Measurements from ENCODE around the gene TMEM8B.

DNA sequence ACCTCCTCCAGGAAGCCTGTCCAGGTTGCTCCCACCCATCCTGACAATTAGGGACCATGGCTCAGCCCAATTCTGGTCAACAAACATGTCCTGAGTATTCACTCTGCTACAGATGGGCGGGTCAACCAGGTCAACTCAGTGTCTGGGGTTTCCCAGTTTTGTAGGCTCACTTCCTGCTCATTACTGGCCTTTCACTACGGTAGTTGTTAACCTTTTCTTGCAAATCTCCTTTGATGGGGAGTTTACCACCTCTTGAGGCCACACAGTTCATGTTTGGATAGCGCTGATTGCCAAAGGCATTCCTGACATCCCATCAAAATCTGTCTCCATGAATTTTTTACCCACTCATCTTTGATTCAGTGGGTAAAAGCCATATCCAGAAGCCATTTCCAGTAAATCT lies 13.8 kb downstream of the TMEM8B start:
- no peak for TF ChIP-seq EZH2 (IDR thresholded peaks at IDR 0.05; ENCODE audit: borderline replicate concordance, insufficient read depth, low read depth, low read length, poor library complexity, severe bottlenecking)
- TF ChIP-seq, protein P1, sequence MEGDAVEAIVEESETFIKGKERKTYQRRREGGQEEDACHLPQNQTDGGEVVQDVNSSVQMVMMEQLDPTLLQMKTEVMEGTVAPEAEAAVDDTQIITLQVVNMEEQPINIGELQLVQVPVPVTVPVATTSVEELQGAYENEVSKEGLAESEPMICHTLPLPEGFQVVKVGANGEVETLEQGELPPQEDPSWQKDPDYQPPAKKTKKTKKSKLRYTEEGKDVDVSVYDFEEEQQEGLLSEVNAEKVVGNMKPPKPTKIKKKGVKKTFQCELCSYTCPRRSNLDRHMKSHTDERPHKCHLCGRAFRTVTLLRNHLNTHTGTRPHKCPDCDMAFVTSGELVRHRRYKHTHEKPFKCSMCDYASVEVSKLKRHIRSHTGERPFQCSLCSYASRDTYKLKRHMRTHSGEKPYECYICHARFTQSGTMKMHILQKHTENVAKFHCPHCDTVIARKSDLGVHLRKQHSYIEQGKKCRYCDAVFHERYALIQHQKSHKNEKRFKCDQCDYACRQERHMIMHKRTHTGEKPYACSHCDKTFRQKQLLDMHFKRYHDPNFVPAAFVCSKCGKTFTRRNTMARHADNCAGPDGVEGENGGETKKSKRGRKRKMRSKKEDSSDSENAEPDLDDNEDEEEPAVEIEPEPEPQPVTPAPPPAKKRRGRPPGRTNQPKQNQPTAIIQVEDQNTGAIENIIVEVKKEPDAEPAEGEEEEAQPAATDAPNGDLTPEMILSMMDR (IDR thresholded peaks at IDR 0.05): no peak
